HG03521 (cell line): ENCODE results near the gene RAB7B.

Experiments used
- ATAC-seq: cut with Tn5 transposase; IDR thresholded peaks from one replicate; pipeline ENCODE4 v1.9.1; 2021; ENCODE audit warnings: mild to moderate bottlenecking, moderate library complexity; ENCODE audit not compliant: unreplicated experiment

Gene RAB7B

DNA sequence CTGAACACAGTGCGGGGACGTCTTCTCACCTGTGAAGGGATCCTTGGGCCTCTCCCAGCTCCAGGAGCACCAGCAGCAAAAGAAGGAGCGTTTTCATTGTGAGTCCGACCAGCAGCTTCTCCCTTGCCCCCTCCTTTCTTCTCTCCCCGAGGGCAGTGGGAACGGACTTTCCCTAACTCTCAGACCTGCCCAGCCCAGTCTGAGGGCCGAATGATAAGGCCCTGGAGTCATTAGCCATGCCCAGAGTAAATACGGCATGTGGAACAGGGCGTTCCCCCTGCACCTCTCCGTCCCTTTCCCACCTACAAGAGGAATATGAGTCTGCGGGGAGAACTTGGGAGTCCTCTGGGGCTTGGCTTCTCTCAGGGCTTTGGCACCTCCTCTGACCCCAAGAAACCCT, 20.5 kb upstream of the RAB7B start, which contains the start of gene CTSE:
TSS of gene CTSE (minus strand) at position 201 of the 400 bp plus-strand sequence. CDS start at position 97, 104 bp downstream.
- ATAC-seq: no peak

DNA sequence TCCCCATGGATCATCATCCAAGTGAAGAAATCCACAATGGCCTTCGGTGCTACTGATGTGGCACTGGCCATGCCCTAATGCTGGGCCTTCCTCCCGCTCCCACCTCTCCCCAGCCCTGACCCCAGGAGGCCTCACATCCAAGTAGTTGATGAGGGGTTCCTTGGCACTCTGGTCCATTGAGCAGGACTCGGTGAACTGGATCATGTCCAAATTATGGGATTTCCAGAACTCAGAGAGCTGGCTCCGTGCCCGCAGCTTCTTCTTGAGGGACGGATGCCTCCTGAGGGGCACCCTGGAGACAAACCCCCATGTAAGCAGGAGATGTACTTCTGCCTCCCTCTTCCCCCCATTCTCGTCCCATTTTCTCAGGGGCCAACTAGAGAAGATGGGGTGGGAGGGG, 19.6 kb upstream of the RAB7B start:
- no peak for ATAC-seq

DNA sequence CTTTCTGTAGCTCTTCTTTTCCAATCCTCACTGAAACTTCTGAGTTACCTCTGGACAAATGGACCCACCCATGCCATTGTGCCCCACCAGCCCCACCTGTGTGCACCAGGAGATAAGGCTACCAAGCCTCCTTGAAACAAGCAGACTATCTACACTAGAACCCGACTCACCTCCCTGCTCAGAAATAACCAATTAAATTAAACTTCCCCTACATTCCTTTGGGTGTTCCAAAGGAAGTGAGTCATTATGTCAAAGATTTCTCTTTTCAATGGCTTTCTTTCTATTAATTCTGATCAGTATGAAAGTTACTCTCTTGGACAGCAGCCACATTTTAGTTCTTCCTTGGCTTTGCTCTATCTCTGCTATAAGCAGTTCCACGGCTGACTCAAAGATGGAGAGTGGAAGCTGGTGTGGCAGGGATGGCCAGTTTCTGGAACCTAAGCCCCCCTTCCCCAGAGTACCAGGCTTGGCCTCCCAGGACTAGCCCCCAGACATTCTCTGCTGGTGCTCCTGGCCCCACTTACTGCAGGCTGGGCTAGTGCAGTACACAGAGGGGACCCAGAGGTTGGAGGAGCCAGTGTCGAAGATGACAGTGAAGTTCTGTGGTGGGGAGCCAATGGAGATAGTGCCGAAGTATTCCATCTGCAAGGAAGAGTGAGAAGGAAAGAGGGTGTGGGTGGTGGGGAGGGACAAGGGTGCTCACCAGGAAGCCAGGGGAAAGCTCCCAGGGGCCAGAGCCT, 18.6 kb upstream of the RAB7B start:
- ATAC-seq: no peak

DNA sequence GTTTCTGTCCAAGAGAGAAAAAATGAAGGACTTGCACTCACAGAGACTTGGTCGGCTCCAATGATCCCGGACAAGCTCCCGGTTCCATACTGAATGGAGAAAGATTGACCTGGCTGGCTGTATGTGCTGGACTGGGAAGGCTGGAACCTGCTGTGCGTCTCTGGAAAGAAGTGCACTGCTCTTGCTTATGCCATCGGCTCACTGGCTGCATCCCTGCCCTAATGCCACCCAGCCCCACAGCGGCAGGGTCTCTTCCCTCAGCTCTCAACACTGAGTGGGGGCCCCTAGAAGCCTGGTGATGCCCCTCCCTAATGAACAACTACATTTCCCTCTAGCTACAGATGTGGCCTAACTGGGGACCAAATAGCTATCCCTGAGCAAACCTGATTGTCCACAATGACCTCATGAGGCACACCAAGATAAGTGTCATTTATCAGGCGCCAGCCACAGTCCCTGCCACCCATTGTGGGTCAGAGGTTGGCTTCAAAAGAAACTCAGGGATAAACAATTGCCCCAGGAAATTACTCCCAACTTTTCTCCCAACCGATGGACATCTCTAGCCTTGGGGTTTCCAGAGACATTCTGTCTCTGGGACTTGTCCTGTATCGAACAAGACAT, 17.9 kb upstream of the RAB7B start:
- no peak for ATAC-seq

DNA sequence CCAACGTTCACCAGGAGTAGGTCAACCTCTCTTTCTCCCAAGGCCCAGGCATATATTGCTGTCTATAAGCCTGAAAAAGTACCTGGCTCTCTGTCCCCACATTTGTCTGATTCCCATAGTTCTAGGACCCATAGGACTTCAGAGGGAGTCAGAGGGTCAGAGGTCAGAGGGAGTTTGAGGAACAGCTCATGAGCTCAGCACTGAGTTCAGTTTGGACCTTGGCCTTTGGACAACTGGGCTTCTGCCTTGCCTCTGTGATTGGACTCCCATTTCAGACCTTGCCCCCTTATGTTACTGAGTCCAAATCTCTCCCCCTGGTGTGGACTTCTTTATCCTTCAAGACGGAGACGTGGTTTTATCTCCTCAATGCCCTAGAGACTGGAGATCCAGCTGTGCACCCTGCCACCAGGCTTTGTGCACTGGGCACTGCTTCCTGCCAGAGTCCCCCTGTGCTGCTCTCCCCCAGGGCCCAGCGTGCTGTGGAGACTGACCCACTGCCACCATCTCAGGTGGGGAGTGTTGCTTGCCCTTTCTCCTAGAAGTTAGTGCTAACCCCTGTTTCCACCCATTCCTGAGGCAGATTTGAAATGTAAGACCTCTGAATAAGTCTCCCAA, 17.3 kb upstream of the RAB7B start:
- no peak for ATAC-seq

DNA sequence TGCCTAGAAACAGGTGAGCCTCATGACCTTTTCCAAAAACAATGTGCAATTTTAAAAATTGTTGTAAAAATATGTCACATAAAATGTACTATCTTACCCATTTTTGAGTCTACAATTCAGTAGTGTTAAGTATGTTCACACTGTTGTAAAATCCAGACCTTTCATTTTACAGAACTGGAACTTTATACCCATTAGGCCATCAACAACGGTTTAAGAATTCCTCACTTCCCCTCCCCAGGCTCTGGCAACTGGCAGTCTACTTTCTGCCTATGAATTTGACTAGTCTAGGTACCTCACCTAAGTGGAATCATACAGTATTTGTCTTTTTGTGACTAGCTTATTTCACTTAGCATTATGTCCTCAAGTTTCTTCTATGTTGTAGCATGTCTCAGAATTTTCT, 11.9 kb upstream of the RAB7B start:
- no peak for ATAC-seq

DNA sequence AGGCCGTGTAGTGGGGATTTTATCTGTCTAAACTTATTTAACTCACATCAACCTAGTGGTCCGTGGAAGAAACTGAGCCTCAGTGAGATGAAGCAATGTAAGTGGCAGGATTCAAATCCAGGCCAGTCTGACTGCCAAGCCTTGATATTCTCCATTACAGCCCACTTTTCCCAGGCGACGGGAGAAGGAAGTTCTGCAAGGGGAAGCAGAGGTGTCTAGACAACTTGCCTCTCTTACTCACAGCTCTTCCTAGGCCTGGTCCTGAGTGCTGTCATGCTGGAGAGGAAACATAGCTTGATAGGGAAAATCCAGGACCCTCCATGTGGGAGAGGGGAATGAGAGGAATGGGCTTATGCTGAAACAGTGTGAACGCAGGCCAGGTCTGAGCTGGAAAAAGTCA, 11.4 kb upstream of the RAB7B start:
- ATAC-seq: no peak

DNA sequence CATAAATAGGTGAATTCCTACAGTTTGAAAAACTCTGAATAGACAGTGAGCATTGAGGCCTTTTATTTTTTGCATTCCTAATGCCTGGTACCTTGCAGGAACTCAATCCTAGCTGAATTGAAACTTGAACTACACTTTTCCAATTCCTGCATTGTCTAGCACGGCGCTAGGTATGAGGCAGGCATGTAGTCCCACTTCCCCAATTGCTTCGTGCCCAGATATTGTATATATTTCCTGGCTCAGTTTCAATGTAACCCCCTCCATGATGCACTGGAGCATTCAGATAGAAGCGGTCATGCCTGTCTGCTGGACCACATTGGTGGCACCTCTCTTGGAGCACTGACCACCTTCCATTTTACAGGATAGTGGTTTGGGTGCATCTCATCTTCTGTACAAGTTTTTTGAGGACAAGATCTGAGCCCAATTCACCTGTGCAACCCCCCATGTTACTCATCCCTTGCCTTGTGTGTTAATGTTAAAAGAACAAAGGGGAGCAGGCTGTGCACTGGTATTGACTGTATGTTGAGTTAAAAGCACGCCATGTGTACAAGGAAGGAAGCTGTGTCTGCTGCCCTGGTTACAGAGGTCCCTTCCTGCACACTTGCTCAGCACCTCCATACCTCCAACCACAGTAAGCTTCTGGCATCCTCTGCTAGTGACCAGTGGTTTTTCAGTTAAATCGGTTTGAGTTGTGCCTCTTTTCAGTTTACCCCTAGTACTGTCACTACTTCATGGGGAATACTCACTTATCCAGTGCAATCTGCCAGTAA, 10.0 kb upstream of the RAB7B start:
- ATAC-seq: no peak

DNA sequence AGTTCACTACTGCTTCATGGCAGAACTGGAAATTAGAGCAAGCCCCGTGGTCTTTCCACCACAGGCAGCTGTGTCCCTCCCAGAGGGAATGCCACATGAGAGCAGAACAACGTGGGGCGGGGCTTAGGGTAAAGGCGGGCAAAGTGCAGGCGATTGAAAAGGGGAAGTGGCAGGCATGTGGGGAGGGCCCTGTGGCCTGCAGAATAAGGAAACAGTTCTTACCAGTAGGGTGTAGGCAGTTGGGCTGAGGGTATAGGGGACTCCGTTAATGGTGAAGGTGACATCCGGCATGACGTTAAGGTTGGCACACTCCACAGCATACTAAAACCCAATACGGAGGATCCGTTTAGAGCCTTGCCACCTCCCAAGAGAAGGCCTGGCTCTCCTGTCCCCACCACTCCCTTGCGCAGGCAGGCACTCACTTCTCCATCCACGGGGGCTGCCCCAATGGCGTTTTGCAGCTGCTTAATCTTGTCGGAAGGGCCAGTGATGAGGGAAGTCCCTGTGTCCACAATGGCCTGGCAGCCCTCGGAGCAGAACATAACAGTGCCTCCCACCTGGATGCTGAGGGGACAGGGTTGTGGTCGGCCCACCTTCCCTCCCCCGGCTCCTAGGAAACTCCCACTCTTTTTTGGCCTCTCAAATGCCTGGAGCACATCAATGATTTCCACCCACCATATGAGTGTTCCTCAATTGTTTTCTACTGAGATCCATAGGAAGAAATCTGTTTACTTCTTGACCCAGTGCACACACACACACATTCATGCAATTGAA, 9.1 kb upstream of the RAB7B start:
- ATAC-seq: peak; percentile 98

DNA sequence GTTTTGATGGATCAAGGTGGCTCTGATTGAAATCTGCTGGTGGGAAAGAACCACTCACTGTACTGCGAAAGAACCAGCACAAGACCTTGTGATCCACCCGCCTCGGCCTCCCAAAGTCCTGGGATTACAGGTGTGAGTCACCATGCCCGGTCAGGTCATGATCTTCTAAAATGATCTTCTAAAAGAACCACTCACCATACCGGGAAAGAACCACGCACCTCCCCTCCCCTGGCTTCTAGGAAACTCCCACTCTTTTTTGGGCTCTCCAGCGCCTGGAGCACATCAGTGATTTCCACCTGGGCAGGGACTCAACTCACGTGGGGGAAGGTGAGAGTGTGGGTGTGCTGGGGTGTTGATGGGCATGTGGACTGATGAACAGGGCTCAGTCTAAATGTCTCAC, 7.9 kb upstream of the RAB7B start:
- no peak for ATAC-seq

DNA sequence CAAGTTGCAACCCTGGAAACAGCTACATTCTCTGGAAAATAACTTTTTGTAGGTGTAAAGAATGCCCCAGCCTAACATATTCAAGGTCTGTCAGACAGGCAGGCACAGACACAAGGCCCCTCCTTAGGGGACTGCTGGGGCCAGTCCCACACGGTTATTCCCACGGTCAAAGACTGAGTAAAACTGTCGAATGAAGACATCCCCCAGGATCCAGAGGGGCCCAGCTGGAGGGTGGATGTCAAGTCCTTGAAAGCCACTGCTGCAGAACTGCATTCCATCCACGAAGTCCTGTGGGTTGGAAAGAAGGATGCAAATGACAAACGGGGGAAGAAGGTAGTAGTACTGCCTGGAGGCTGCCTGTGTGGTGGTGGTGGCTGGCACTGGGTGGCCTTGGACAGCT, 6.9 kb upstream of the RAB7B start:
- no peak for ATAC-seq

DNA sequence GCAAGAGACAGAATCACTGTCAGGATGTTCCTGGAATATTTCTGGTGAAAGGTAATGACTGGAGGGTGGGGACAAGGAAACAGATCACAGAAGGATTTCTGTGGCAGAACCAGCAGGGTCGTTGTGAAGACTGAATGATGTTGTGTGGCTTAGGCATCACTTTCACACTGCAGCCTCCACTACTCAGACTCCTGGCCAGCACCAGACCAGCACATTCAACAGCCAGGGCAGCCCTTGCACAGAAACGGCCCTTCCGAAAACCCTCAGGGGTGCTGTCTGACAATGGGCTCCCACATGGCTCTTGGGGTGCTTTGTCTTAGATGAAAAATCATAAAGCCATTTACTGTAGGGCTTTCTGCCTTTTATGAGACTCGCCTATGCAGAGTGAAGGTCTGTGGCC, 3.8 kb upstream of the RAB7B start:
- ATAC-seq: no peak

DNA sequence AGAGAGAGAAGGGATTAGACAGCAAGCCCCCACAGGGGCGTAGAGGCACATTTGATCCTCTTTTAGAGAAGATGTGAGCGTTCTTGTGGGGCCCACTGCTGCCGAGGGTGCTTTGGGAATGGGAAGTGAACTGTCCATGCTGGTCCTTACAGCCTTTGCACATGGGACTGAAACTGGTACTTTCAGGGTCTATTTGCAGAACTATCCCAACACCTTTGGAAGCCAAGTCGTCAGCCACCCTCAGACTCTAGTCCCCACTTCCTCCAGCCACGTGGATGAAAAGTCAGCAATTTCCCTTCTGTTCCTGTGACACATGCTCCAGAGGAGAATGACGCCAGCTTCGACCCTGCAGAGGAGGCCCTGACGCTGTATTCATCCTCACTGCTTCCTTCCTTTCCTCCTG, 2.6 kb upstream of the RAB7B start:
- no peak for ATAC-seq

DNA sequence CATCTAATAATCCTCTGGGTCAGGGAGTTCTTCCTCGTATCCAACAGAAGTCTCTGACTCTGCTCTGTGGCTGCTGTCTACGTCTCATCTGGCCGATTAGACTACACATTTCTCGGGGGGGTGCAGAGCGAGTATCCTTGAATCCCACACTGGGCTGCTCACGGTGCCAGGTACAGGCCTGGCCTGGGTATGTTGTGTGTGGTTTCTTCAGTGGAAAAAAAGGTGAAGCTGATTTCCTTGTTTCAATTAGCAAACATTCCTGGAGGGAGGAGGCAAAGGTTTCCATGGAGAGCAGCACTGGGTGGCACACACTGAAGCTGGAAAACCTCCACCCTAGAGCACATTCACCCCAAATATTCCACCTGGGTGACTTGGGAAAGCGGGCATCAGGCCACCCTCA, 2.0 kb upstream of the RAB7B start:
- ATAC-seq: no peak

DNA sequence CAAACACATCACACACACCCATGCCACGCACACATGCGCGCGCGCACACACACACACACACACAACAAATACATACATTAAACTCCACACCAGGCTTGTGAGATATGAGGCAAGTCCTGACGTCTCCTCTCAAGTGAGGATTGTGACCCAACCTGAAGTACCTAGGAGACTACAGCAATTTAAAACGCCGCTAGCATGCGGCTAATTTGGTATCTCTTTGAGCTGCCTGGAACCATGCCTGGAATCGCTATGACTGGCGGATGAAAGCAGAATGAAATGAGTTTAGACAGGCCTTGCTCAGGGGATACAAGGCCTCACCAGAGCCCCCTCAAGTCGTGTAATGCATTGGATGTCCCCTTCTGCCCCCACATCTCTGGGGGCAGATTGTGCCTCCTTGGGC, 1.6 kb upstream of the RAB7B start:
- no peak for ATAC-seq

DNA sequence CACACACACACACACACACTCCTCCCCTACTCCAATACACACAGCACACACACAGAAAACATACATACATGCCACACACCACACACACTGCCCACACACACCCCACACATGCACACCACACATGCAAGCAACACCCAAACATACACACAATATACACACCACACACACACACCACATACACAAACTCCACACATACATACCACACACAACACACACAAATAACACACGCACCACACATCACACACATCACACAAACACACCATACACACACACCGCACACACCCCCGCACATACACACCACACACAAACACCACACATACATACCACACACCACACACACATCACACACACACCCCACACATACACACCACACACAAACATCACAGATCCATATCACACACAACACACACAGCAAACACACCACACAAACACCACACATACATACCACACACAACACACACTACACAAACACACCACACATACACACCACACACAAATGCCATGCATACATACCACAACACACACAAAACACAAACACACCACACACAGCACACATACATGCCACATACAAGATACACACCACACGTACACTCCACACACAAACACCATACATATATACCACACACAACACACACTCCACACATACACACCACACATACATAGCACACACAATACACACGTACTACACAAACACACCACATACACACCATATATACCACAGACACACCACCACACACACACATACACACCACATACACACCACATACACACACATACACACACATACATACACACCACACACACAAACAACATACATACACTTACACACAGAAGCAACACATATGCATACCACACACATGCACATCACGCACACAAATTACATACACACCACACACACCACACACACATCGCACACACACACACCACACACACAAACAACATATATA, 932 bp upstream of the RAB7B start:
- ATAC-seq: no peak

DNA sequence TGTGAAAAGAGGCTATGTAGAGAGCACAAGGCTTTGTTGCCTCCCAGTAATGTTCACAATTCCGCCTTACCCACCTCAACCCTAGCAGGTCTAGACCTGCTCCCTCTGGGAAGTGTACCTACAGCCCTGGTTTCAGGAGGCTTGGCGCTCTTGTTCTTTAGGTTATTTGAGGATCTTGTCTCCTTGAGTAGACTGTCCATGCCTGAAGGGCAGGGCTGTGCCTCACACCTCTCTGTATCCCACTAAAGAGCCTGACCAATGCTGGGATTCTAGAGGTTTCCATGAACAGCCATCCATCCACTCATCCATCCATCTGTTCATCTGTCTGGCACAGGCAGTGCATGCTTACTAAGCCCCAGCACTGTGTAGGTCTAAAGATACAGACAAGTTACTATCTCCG, 1.0 kb downstream of the RAB7B start:
- ATAC-seq: no peak

DNA sequence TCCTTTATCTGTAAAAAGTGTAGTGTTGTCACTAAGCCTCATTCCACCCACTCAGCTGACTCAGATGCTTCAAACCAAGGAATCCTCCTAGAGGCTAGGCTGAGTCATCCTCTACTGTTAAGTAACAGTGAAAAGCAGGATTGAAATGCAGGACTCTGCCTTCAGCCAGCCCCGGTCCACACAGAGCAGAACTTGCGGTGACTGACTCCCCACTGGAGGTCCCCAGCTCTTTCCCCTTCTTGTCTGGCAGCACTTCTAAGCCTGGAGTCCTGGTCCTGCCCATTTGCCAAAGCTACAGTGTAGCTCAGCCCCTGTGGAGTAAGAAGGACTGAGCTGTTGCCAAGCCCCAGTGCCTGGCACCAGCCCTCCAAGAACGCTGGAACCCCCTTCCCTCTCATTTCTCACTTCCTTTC, 1.7 kb downstream of the RAB7B start:
- no peak for ATAC-seq

DNA sequence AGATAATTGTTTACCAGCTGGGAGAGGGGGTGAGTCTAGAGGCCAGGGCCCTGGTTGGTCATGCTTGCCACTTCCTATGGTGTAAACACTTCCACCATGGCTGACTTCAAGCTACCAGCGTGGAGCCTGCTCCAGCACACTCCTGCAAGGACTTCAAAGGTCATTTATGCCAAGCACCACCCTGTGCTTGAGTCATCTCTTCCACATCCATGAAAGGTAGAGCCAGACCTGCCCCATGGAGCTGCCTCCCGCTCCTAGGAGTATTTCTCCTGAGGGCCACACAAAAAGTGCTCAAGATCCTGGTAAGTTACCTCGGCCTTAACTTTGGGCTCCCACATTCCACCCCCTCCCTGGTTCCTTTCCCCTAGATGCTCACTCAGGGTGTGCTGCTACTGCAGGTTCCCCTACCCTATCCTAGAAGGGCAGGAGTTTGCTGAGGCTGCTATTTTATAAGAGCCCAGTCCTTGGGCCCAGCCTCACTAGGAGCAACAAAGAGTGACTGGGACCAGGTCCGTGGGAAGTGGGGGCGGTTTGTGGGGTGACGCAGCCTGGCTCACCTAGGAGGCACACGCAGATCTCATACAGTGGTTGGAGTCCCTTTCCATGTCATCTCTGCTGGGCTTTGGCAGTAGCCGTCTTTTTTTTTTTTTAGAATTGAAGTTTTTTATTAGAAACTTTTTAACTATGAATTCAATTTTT, 2.4 kb downstream of the RAB7B start:
- no peak for ATAC-seq
